AG04449 (cell line): ENCODE results near the gene MDK.

Source experiments
- CTCF ChIA-PET: fragments of 350-600 bp; formaldehyde crosslinking; extraction: SDS; loops from one replicate; lab custom pipeline; 2021; ENCODE audit warnings: antibody characterized with exemption; lab: Yijun Ruan, JAX
- POLR2A ChIA-PET: fragments of 400-600, 350-600 bp; formaldehyde crosslinking; extraction: SDS; loops from one replicate; lab custom pipeline; 2020; ENCODE audit warnings: antibody characterized with exemption, inconsistent platforms; lab: Yijun Ruan, JAX
- DNase-seq: peaks from one replicate; pipeline ENCODE4 v3.0.0-alpha.2; 2010; ENCODE audit warnings: low read depth, low spot score
- H3K4me3 ChIP-seq: 2 replicates; pipeline ENCODE4 v1.5.1; 2011; ENCODE audit warnings: low read depth, mild to moderate bottlenecking, control low read depth, low read length
- CTCF ChIP-seq: IDR thresholded peaks from one replicate; pipeline ENCODE4 v1.5.1; 2011; ENCODE audit warnings: mild to moderate bottlenecking, moderate library complexity, low read length, control low read depth, inconsistent platforms; ENCODE audit not compliant: insufficient read depth; ENCODE audit errors: missing control alignments

MDK gene

GRCh38 chr11:46386674-46387073 is 5.2 kb downstream of the MDK start:
- POLR2A ChIA-PET: no interaction called here
- CTCF ChIA-PET: interaction anchor here (1.2 to 7.5 kb wide), 13 partner anchors 13 to 232 kb away, joined by 3 to 103 read pairs (median 8); partner anchors contain the start of genes ATG13 and HARBI1
- no peak overlapping the region for H3K4me3 ChIP-seq
- no peak for DNase-seq
- TF ChIP-seq CTCF: no peak

GRCh38 chr11:46387456-46387855 is 6.0 kb downstream of the MDK start:
- no peak for DNase-seq
- ChIA-PET POLR2A (no interaction called here), CTCF (interaction anchor here (0.9 to 7.5 kb wide), 20 partner anchors 12 to 294 kb away, joined by 3 to 103 read pairs (median 7); partner anchors contain the start of genes ATG13, DGKZ and HARBI1)
- no peak overlapping the region for H3K4me3 ChIP-seq
- no peak for TF ChIP-seq CTCF

GRCh38 chr11:46387919-46388618 is 6.6 kb downstream of the MDK start:
- TF ChIP-seq CTCF: no peak
- no peak for DNase-seq

GRCh38 chr11:46388619-46389449 is 7.4 kb downstream of the MDK start:
- POLR2A ChIA-PET: no interaction called here
- DNase-seq: no peak
- peak overlapping the region; percentile 57 for H3K4me3 ChIP-seq
- CTCF ChIA-PET: interaction anchor here (0.7 to 7.5 kb wide), 50 partner anchors 11 to 311 kb away, joined by 3 to 103 read pairs (median 5); partner anchors contain the start of genes ARHGAP1, ATG13, DGKZ and HARBI1
- no peak for TF ChIP-seq CTCF

More at GRCh38 chr11:46387919-46388618, 6.6 kb downstream of the MDK start:
- ChIA-PET POLR2A (no interaction called here), CTCF (interaction anchor here (0.7 to 7.5 kb wide), 39 partner anchors 10 to 299 kb away, joined by 3 to 103 read pairs (median 7); partner anchors contain the start of genes ATG13, DGKZ and HARBI1)
- no peak overlapping the region for H3K4me3 ChIP-seq

GRCh38 chr11:46389450-46390330 is 8.2 kb downstream of the MDK start:
- CTCF ChIA-PET: interaction anchor here (0.7 to 7.5 kb wide), 47 partner anchors 10 to 420 kb away, joined by 3 to 103 read pairs (median 5); partner anchors contain the start of genes ARHGAP1, ATG13, DGKZ and HARBI1
- peak overlapping the region; percentile 57 for H3K4me3 ChIP-seq
- POLR2A ChIA-PET: no interaction called here
- no peak for DNase-seq
- TF ChIP-seq CTCF: peak; percentile 92
